ENCODE measurements around the gene DCLK1. TPM values are rescaled to one million over a fixed set of nuclear protein-coding genes. Genes with fewer than 3 reads are reported as not detected.
"Not testable (repeated sequence)": the region's sequence is repeated elsewhere in the genome, so short reads cannot be mapped to it uniquely, and the experiment has no call there.

Gene DCLK1
- total RNA-seq, 4 donors from 2014 or later: 11.9 to 26.4 (median 15.5) TPM

GRCh38 chr13:36108954-36109353 is 22.2 kb downstream of the DCLK1 start:
- Histone ChIP-seq H3K27ac (no peak overlapping the region), H3K9me3 (no peaks in the 10 kb centered on the region), H3K27me3 (no peaks in the 10 kb centered on the region), H3K4me3 (replicated peaks in 1 of 3) (no peak overlapping the region), H3K4me1 (no peaks in the 10 kb centered on the region), H3K36me3 (no peaks in the 10 kb centered on the region)
- DNase-seq: no peak
- TF ChIP-seq CTCF (IDR thresholded peaks at IDR 0.05): no peak
- 61 to 72% methylated on average over 2 of the region's 2 CpGs for WGBS, 2 donors
- intact Hi-C loops (cut with DNase I): no loop called here

- Histone ChIP-seq H3K27ac (no peak overlapping the region), H3K9me3 (no peaks in the 10 kb centered on the region), H3K4me1 (no peaks in the 10 kb centered on the region), H3K27me3 (no peaks in the 10 kb centered on the region), H3K4me3 (replicated peaks in 1 of 3) (no peak overlapping the region), H3K36me3 (no peaks in the 10 kb centered on the region)
- no peak for DNase-seq
- no peak for TF ChIP-seq POLR2A (IDR thresholded peaks at IDR 0.05)
- TF ChIP-seq CTCF (IDR thresholded peaks at IDR 0.05): no peak
- WGBS, 2 donors: 84 to 88% methylated on average over 7 of the region's 7 CpGs
- intact Hi-C loops (cut with DNase I): no loop called here
Observed at GRCh38 chr13:36108342-36108741, 22.8 kb downstream of the DCLK1 start.

GRCh38 chr13:36107521-36107920 is 23.7 kb downstream of the DCLK1 start:
- TF ChIP-seq POLR2A (IDR thresholded peaks at IDR 0.05) (no peak), CTCF (IDR thresholded peaks at IDR 0.05) (no peak)
- WGBS, 2 donors: 85 to 89% methylated on average over 1 of the region's 1 CpG
- DNase-seq: no peak
- H3K9me3 ChIP-seq: no peaks in the 10 kb centered on the region
- H3K36me3 ChIP-seq: no peaks in the 10 kb centered on the region
- intact Hi-C loops (cut with DNase I): no loop called here
- no peaks in the 10 kb centered on the region for H3K4me1 ChIP-seq
- no peak overlapping the region for H3K4me3 ChIP-seq (replicated peaks in 1 of 3)
- no peak overlapping the region for H3K27ac ChIP-seq
- H3K27me3 ChIP-seq: no peaks in the 10 kb centered on the region

- H3K27me3 ChIP-seq: no peaks in the 10 kb centered on the region
- H3K9me3 ChIP-seq: no peaks in the 10 kb centered on the region
- intact Hi-C loops (cut with DNase I): no loop called here
- WGBS, 2 donors: 62 to 66% methylated on average over 3 of the region's 3 CpGs
- no peak overlapping the region for H3K4me3 ChIP-seq (replicated peaks in 1 of 3)
- H3K27ac ChIP-seq: no peak overlapping the region
- no peaks in the 10 kb centered on the region for H3K36me3 ChIP-seq
- H3K4me1 ChIP-seq: no peaks in the 10 kb centered on the region
- TF ChIP-seq POLR2A (IDR thresholded peaks at IDR 0.05): no peak
- TF ChIP-seq CTCF (IDR thresholded peaks at IDR 0.05): no peak
- DNase-seq: no peak
Observed at GRCh38 chr13:36105726-36106125, 25.5 kb downstream of the DCLK1 start.

- WGBS, 2 donors: 92 to 94% methylated on average over 4 of the region's 4 CpGs
- no peak overlapping the region for H3K27ac ChIP-seq
Observed at GRCh38 chr13:36102721-36103120, 28.5 kb downstream of the DCLK1 start.

GRCh38 chr13:36101907-36102306 is 29.3 kb downstream of the DCLK1 start:
- intact Hi-C loops (cut with DNase I); H3K4me3 ChIP-seq (replicated peaks in 1 of 3): not testable (repeated sequence)
- WGBS, 2 donors: 87 to 93% methylated on average over 5 of the region's 5 CpGs

More at GRCh38 chr13:36102721-36103120, 28.5 kb downstream of the DCLK1 start:
- no peaks in the 10 kb centered on the region for H3K4me1 ChIP-seq
- no peaks in the 10 kb centered on the region for H3K27me3 ChIP-seq
- H3K36me3 ChIP-seq: no peaks in the 10 kb centered on the region
- no peak overlapping the region for H3K4me3 ChIP-seq (replicated peaks in 1 of 3)
- no peak for DNase-seq
- intact Hi-C loops (cut with DNase I): no loop called here
- no peak for TF ChIP-seq POLR2A (IDR thresholded peaks at IDR 0.05)
- TF ChIP-seq CTCF (IDR thresholded peaks at IDR 0.05): no peak
- no peaks in the 10 kb centered on the region for H3K9me3 ChIP-seq

More at GRCh38 chr13:36101907-36102306, 29.3 kb downstream of the DCLK1 start:
- not testable (repeated sequence) for H3K27ac ChIP-seq, H3K36me3 ChIP-seq, H3K4me1 ChIP-seq, H3K9me3 ChIP-seq, H3K27me3 ChIP-seq, DNase-seq
